ENCODE data around the gene JMJD8. TPM values are rescaled to one million over a fixed set of nuclear protein-coding genes. Genes with fewer than 3 reads are reported as not detected.

JMJD8 gene
- total and polyA plus RNA-seq, 9 of the 15 experiments (the other 6 are each of a cell fraction or from before 2014, with no cell fraction given) = 1.2 to 50.6 (median 29.3) TPM

GRCh38 chr16:683396-684070 lies 601 bp downstream of the JMJD8 start (continued):
- TF ChIP-seq ZNF318 (IDR thresholded peaks at IDR 0.05; ENCODE audit: borderline replicate concordance in 1 of 2, low read depth in 1 of 2) (no peak), PPARD (CRISPR knock-in tag; IDR thresholded peaks at IDR 0.05) (no peak), SNRNP70 (optimal IDR thresholded peaks at IDR 0.05; ENCODE audit: low read depth, low read length) (no peak), BHLHE40 (IDR thresholded peaks at IDR 0.05; ENCODE audit: low read length) (no peak; the same call in 1 of the 2 replicates), RHOXF2B (CRISPR knock-in tag; conservative IDR thresholded peaks at IDR 0.05) (peak; percentile 93; the same call in 1 of the 2 replicates), ZNF431 (CRISPR knock-in tag; IDR thresholded peaks at IDR 0.05) (no peak), FOXM1 (IDR thresholded peaks at IDR 0.05; ENCODE audit: low read depth) (no peak), FOXM1 (CRISPR knock-in tag; IDR thresholded peaks at IDR 0.05; ENCODE audit: low read depth) (peak; percentile 71; the same call in 1 of the 2 replicates), THRAP3 (IDR thresholded peaks at IDR 0.05; ENCODE audit: borderline replicate concordance) (no peak), POLR2G (IDR thresholded peaks at IDR 0.05; ENCODE audit: low read depth, low read length) (0 out of 2 replicates have a peak, but pooled peaks have one; percentile 57), HDAC1 (IDR thresholded peaks at IDR 0.05) (peak in 1 of 2 experiments; percentile 31; a peak in 1 of 4 replicates), MAZ (CRISPR knock-in tag; conservative IDR thresholded peaks at IDR 0.05 in 1 of 2, IDR thresholded peaks at IDR 0.05 in 1 of 2) (0 out of 4 replicates have a peak, but pooled peaks of 1 of the 2 experiments have one; percentile 14), SP1 (CRISPR knock-in tag; IDR thresholded peaks at IDR 0.05) (no peak), SREBF1 (IDR thresholded peaks at IDR 0.05; ENCODE audit: borderline replicate concordance, low read depth, low read length) (no peak), SAFB (IDR thresholded peaks at IDR 0.05; ENCODE audit: borderline replicate concordance, low read depth, low read length) (peak; percentile 96), ESRRA (IDR thresholded peaks at IDR 0.05; ENCODE audit: borderline replicate concordance, low read depth) (no peak), HMG20A (CRISPR knock-in tag; conservative IDR thresholded peaks at IDR 0.05) (no peak), ZNF316 (IDR thresholded peaks at IDR 0.05) (no peak), ZNF77 (CRISPR knock-in tag; IDR thresholded peaks at IDR 0.05) (no peak), ZNF696 (CRISPR knock-in tag; conservative IDR thresholded peaks at IDR 0.05) (no peak)

Data from K562 (cell line).